ENCODE data around the gene SPI1. TPM values are rescaled to one million over a fixed set of nuclear protein-coding genes. Genes with fewer than 3 reads are reported as not detected.

Gene SPI1
- total RNA-seq, 4 donors from 2014 or later = 4.7 to 13.4 (median 9.8) TPM

- Histone ChIP-seq H3K9me3 (no peaks in the 10 kb centered on the region), H3K4me1 (peaks cover 27% of the 10 kb centered on the region), H3K4me3 (no peak overlapping the region), H3K36me3 (peaks cover 5% of the 10 kb centered on the region), H3K27ac (no peak overlapping the region), H3K27me3 (no peaks in the 10 kb centered on the region)
- TF ChIP-seq EP300 (IDR thresholded peaks at IDR 0.05) (no peak), POLR2AphosphoS5 (IDR thresholded peaks at IDR 0.05) (no peak), POLR2A (IDR thresholded peaks at IDR 0.05) (no peak)
- TF ChIP-seq, protein P1, sequence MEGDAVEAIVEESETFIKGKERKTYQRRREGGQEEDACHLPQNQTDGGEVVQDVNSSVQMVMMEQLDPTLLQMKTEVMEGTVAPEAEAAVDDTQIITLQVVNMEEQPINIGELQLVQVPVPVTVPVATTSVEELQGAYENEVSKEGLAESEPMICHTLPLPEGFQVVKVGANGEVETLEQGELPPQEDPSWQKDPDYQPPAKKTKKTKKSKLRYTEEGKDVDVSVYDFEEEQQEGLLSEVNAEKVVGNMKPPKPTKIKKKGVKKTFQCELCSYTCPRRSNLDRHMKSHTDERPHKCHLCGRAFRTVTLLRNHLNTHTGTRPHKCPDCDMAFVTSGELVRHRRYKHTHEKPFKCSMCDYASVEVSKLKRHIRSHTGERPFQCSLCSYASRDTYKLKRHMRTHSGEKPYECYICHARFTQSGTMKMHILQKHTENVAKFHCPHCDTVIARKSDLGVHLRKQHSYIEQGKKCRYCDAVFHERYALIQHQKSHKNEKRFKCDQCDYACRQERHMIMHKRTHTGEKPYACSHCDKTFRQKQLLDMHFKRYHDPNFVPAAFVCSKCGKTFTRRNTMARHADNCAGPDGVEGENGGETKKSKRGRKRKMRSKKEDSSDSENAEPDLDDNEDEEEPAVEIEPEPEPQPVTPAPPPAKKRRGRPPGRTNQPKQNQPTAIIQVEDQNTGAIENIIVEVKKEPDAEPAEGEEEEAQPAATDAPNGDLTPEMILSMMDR (IDR thresholded peaks at IDR 0.05) = no peak
- WGBS = 71% methylated on average over 9 of the region's 13 CpGs
- DNase-seq (ENCODE audit: low spot score in 2 of 2) = no peak
Measured at GRCh38 chr11:47332303-47332711, 46.0 kb downstream of the SPI1 start.

GRCh38 chr11:47331454-47332302 lies 46.7 kb downstream of the SPI1 start:
- no peak for DNase-seq (ENCODE audit: low spot score in 2 of 2)

DNA sequence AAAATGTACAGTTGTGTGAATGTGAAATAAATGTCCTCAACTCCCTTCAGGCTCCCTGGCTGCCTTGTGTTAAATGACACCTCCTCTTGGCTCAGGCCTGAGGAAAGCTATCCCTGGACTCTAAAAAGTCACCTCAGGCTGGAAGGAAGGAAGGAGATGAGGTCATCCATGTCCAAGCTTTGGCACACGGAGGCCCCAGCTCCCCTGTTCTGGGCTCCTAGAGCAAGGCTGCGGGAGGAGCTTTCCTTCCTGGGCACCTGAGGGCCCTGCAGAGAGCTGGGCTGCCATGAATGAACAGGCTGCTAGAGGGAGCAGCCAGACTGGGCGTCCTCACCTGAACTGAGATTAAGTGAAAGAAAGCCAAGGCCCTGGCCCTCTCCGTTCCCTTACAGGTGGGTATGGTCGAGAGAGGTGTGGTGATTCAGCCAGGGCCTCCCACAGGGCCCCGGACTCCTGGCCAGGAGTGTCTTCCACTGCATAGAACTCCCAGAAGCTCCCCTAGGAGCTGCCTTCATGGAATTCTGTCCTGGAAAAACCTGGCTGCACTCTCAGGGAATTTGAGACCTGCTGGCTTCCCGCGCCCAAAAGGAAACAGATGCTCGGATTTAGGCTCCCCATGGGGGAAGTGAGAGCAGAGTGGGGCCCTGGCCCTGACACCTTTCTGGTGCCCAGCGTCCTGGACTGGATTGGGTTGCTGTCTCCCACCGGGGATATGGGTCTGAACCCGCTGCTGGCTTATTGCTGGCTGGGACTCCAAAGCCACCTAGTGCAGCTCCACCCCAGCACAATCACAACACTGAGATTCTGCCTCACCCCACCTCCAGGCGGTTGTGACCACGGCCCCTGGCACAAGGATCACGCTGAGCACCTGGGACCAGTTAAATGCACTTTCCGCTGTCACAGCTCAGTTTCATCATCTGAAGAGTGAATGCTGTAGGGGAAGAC lies 48.1 kb downstream of the SPI1 start:
- TF ChIP-seq POLR2A (IDR thresholded peaks at IDR 0.05) (no peak), POLR2AphosphoS5 (IDR thresholded peaks at IDR 0.05) (no peak)
- TF ChIP-seq, protein P1 (IDR thresholded peaks at IDR 0.05) = no peak
- H3K9me3 ChIP-seq = no peaks in the 10 kb centered on the region
- H3K27ac ChIP-seq = peak overlapping the region; percentile 36
- 45% methylated on average over 15 of the region's 16 CpGs for WGBS
- peaks cover 27% of the 10 kb centered on the region for H3K4me1 ChIP-seq
- H3K36me3 ChIP-seq = peaks cover 5% of the 10 kb centered on the region
- H3K4me3 ChIP-seq = no peak overlapping the region
- DNase-seq (ENCODE audit: low spot score in 2 of 2) = no peak
- no peaks in the 10 kb centered on the region for H3K27me3 ChIP-seq

More at GRCh38 chr11:47331454-47332302, 46.7 kb downstream of the SPI1 start:
- Histone ChIP-seq H3K4me1 (peaks cover 27% of the 10 kb centered on the region), H3K36me3 (peaks cover 5% of the 10 kb centered on the region), H3K27me3 (no peaks in the 10 kb centered on the region), H3K9me3 (no peaks in the 10 kb centered on the region), H3K4me3 (no peak overlapping the region), H3K27ac (no peak overlapping the region)
- TF ChIP-seq, protein P1 (IDR thresholded peaks at IDR 0.05) = no peak
- TF ChIP-seq POLR2A (IDR thresholded peaks at IDR 0.05) (no peak), EP300 (IDR thresholded peaks at IDR 0.05) (no peak), POLR2AphosphoS5 (IDR thresholded peaks at IDR 0.05) (no peak)
- WGBS = 66% methylated on average over 6 of the region's 21 CpGs

DNA sequence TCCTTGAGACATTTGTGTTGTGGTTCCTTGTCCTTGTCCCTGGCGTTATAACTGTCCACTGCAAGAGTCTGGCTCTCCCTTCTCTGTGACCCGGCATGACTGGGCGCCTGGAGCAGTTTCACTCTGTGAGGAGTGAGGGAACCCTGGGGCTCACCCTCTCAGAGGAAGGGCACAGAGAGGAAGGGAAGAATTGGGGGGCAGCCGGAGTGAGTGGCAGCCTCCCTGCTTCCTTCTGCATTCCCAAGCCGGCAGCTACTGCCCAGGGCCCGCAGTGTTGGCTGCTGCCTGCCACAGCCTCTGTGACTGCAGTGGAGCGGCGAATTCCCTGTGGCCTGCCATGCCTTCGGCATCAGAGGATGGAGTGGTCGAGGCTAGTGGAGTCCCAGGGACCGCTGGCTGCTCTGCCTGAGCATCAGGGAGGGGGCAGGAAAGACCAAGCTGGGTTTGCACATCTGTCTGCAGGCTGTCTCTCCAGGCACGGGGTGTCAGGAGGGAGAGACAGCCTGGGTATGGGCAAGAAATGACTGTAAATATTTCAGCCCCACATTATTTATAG lies 48.8 kb downstream of the SPI1 start:
- no peak for TF ChIP-seq POLR2AphosphoS5 (IDR thresholded peaks at IDR 0.05)
- TF ChIP-seq EP300 (IDR thresholded peaks at IDR 0.05) = no peak
- TF ChIP-seq, protein P1 (IDR thresholded peaks at IDR 0.05) = no peak
- TF ChIP-seq POLR2A (IDR thresholded peaks at IDR 0.05) = no peak
- Histone ChIP-seq H3K27ac (no peak overlapping the region), H3K36me3 (peaks cover 5% of the 10 kb centered on the region), H3K9me3 (no peaks in the 10 kb centered on the region), H3K4me1 (peaks cover 27% of the 10 kb centered on the region), H3K4me3 (no peak overlapping the region), H3K27me3 (no peaks in the 10 kb centered on the region)
- WGBS = 71% methylated on average over 10 of the region's 12 CpGs
- no peak for DNase-seq (ENCODE audit: low spot score in 2 of 2)
